Upper lobe of left lung (tissue), 6 donors: ENCODE data around the gene PARP4. TPM values are rescaled to one million over a fixed set of nuclear protein-coding genes. Genes with fewer than 3 reads are reported as not detected.

Source experiments
- ATAC-seq, 2 donors: fragments of 200-7000 bp; cut with Tn5 transposase; one replicate each; pipeline ENCODE4 v1.9.1; 2022; ENCODE audit warnings: mild to moderate bottlenecking in 2 of 2, moderate library complexity in 2 of 2; ENCODE audit not compliant: low FRiP score in 2 of 2
- DNase-seq, 2 donors: peaks; one replicate each; pipeline ENCODE4 v3.0.0-alpha.2; 2019 to 2020
- H3K27ac ChIP-seq, 4 donors: fragments of 200-600 bp; sonication (generic); one replicate each; pipeline ENCODE4 v1.5.1; 2016 to 2019
- H3K27me3 ChIP-seq, 4 donors: fragments of 200-600 bp; sonication (generic); one replicate each; pipeline ENCODE4 v1.5.1; 2017 to 2019
- H3K36me3 ChIP-seq, 4 donors: fragments of 200-600 bp; sonication (generic); one replicate each; pipeline ENCODE4 v1.5.1; 2016 to 2019
- H3K4me1 ChIP-seq, 4 donors: fragments of 200-600 bp; sonication (generic); one replicate each; pipeline ENCODE4 v1.5.1; 2018 to 2019
- H3K4me3 ChIP-seq, 4 donors: fragments of 200-600 bp; sonication (generic); one replicate each; pipeline ENCODE4 v1.5.1; 2017 to 2019; ENCODE audit warnings: mild to moderate bottlenecking in 2 of 4, moderate library complexity in 1 of 4
- H3K9me3 ChIP-seq, 4 donors: fragments of 200-600 bp; sonication (generic); one replicate each; pipeline ENCODE4 v1.5.1; 2018 to 2019
- EP300 ChIP-seq, 4 donors: sonication (generic); formaldehyde crosslinking; IDR thresholded peaks; one replicate each; pipeline ENCODE4 v1.5.1; 2017; ENCODE audit warnings: antibody characterized with exemption in 4 of 4, control low read depth in 2 of 4
- POLR2A ChIP-seq, 4 donors: fragments of 450-650 bp; IDR thresholded peaks; one replicate each; pipeline ENCODE4 v1.5.1; 2016 to 2017; ENCODE audit warnings: antibody characterized with exemption in 4 of 4, mild to moderate bottlenecking in 2 of 4
- POLR2AphosphoS5 ChIP-seq, 2 donors: sonication (generic); formaldehyde crosslinking; IDR thresholded peaks; one replicate each; pipeline ENCODE4 v1.5.1; 2017; ENCODE audit warnings: antibody characterized with exemption in 2 of 2
- WGBS, 2 donors: methylation state at CpG; one replicate each; pipeline ENCODE4 v1.1.5; 2017 to 2018; 5-methylcytosine and 5-hydroxymethylcytosine counted together
- total RNA-seq, 6 donors: library from RNA; depleted of rRNA in 4 of 6; stranded (reverse); fragments of >200 nt in 4 of 6; gene quantifications; one replicate each; pipeline versions ENCODE4 v1.1.0 to v1.2.1, GENCODE V29; 2016 to 2021
- TF ChIP-seq, protein P1 (sequence below), 6 experiments: fragments of 450-650 bp in 4 of 6; fragments of 200-600 bp in 2 of 6; sonication (generic) in 2 of 6; IDR thresholded peaks; one replicate each; pipeline ENCODE4 v1.5.1; 2016 to 2019; ENCODE audit warnings: antibody characterized with exemption in 6 of 6
- donor health status: DM: no; HTN: no; CAD: no; lungs with moderate emphysema.
- donor health status: DM: no; HTN: yes; CAD: no; lungs with severe emphysema.

PARP4 gene
- total RNA-seq, 6 donors from 2014 or later = 63.7 to 89.1 (median 83.5) TPM

DNA sequence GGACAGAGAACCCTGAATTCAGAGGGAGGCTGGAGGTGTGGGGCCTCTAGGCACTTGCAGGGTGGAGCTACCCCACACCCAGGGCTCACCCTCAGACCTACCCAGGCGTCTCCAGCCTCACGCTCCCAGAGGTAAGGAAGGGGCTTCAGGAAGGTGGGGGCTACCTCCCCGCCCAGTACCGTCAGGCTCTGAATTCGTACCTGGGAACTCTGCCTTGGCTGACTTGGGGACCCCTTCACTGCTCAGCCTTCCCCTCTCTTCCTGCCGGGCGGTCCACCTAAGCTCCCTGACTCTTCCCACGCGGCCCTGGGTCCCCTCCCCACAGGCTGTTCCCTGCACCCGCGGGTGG, 28.5 kb upstream of the PARP4 start:
- no peak for TF ChIP-seq EP300 (IDR thresholded peaks at IDR 0.05)
- TF ChIP-seq POLR2A (IDR thresholded peaks at IDR 0.05) = no peak
- no peak for TF ChIP-seq POLR2AphosphoS5 (IDR thresholded peaks at IDR 0.05)
- TF ChIP-seq, protein P1, sequence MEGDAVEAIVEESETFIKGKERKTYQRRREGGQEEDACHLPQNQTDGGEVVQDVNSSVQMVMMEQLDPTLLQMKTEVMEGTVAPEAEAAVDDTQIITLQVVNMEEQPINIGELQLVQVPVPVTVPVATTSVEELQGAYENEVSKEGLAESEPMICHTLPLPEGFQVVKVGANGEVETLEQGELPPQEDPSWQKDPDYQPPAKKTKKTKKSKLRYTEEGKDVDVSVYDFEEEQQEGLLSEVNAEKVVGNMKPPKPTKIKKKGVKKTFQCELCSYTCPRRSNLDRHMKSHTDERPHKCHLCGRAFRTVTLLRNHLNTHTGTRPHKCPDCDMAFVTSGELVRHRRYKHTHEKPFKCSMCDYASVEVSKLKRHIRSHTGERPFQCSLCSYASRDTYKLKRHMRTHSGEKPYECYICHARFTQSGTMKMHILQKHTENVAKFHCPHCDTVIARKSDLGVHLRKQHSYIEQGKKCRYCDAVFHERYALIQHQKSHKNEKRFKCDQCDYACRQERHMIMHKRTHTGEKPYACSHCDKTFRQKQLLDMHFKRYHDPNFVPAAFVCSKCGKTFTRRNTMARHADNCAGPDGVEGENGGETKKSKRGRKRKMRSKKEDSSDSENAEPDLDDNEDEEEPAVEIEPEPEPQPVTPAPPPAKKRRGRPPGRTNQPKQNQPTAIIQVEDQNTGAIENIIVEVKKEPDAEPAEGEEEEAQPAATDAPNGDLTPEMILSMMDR (IDR thresholded peaks at IDR 0.05) = no peak
- WGBS, 2 donors = 28 to 40% methylated on average over 9 to 10 of the region's 11 CpGs
- H3K4me1 ChIP-seq = peaks cover 0 to 12% (median 6%) of the 10 kb centered on the region in 4 donors
- no peak for DNase-seq
- H3K9me3 ChIP-seq = no peaks in the 10 kb centered on the region
- H3K27ac ChIP-seq = no peak overlapping the region
- peaks cover 0 to 12% (median 5%) of the 10 kb centered on the region in 4 donors for H3K27me3 ChIP-seq
- H3K36me3 ChIP-seq = no peaks in the 10 kb centered on the region
- H3K4me3 ChIP-seq = peak overlapping the region; percentile 10 to 50 (median 42)
- no peak for ATAC-seq

DNA sequence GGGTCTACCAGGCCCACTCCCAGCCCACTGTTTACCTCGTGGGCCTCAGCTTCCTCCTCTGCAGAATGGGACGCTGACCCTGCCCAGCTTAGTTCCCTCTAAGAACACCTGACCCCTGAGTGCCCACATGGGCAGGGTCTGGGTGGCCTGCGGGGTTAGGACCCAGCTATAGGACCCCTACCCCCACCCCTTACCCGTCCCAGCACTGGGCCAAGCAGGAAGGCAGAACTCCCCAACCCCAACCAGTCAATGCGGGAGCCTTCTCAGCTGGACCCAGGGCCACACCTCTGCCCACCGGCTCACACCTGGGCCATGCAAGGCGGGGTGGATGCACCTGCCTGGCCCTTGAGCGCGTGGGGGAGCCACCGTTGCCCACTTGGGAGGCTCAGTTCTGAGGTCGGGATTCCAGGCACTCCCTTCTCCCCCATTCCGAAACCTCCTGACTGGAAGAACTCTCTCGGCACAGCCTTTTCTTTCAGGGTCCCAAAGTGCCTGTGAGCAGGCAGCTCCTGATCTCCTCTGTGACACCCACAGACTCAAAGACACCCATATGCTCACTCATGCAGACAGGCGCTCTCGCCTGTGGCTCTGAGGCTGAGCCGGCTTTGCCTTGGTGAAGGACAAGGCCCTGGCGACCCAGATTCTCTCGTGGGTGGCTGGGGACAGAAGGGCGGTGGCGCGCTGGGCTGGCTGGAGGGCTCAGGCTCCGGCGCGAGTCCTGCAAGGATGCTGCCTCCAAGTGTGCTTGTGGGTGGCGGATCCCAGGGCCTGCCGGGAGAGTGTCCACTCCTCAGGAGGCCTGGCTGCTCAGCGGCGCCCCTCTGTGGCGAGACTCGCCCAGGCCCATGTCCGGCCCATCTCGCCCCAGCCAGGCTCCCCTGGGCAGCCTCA, 27.9 kb upstream of the PARP4 start:
- Histone ChIP-seq H3K9me3 (no peaks in the 10 kb centered on the region), H3K4me3 (no peak overlapping the region), H3K36me3 (no peaks in the 10 kb centered on the region), H3K27ac (no peak overlapping the region), H3K4me1 (peaks cover 0 to 12% (median 6%) of the 10 kb centered on the region in 4 donors), H3K27me3 (peaks cover 0 to 12% (median 5%) of the 10 kb centered on the region in 4 donors)
- 86 to 90% methylated on average over 21 to 27 of the region's 32 CpGs for WGBS, 2 donors
- peak; percentile 28 to 35 for ATAC-seq
- TF ChIP-seq, protein P1 (IDR thresholded peaks at IDR 0.05) = peak in 1 of 6 experiments; percentile 12
- TF ChIP-seq POLR2AphosphoS5 (IDR thresholded peaks at IDR 0.05) = no peak
- TF ChIP-seq EP300 (IDR thresholded peaks at IDR 0.05) = no peak
- peak in 1 of 2 donors; percentile 84 for DNase-seq

DNA sequence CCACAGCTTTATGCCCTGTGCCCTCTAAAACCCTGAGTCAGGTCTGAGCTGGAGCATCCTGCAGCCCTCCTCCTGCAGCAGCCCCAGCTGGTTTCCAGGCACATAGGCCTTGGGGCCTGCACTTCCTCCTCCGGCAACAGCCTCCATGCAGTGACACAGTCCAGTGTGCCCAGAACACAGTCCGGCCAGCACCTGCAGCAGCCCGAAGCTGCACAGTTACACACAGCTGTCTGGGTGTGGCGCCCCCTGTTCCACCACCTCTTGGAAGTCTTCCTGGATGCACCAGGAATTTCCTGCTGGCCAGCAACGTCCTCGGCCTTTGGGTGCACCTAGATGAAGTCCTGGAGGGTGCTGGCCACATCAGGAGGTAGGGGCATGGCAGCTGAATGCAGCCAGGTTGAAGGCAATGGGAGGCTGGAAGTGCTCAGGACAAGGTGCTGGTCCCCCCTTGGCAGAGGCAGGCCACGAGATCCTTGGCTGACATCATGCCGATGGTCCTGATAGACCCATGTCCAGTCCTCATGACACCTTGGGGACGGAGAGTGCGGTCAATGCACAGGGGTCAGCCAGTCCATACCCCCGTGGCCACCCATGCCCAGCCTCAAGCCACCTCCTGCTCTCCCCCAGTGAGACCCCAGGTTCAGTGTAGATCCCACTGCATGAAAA, 27.1 kb upstream of the PARP4 start:
- H3K9me3 ChIP-seq = no peaks in the 10 kb centered on the region
- H3K27ac ChIP-seq = no peak overlapping the region
- peaks cover 0 to 12% (median 5%) of the 10 kb centered on the region in 4 donors for H3K27me3 ChIP-seq
- peak in 1 of 2 donors; percentile 49 for DNase-seq
- 90 to 97% methylated on average over 2 to 10 of the region's 11 CpGs for WGBS, 2 donors
- peaks cover 0 to 12% (median 6%) of the 10 kb centered on the region in 4 donors for H3K4me1 ChIP-seq
- no peak for ATAC-seq
- H3K4me3 ChIP-seq = no peak overlapping the region
- TF ChIP-seq POLR2A (IDR thresholded peaks at IDR 0.05) (no peak), POLR2AphosphoS5 (IDR thresholded peaks at IDR 0.05) (no peak), EP300 (IDR thresholded peaks at IDR 0.05) (no peak)
- TF ChIP-seq, protein P1 (IDR thresholded peaks at IDR 0.05) = no peak
- H3K36me3 ChIP-seq = no peaks in the 10 kb centered on the region

DNA sequence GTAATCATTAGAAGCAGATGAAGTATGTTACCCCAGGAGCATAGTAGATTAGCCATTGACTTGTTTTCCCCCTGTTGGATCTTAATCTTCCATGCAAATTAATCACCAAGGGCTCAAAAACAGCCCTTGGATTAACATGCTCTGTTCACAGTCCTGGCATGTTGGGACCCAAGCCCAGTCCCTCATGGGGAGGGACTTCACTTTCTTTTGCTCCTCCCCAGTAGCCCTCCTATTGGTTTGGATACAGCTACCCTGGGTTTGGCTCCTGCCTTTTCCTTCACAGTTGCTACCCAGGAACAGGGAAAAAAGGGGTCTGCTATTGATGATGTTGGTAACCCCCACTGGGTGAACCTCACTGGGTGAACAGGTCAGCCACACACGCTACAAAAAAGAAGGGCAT, 16.9 kb upstream of the PARP4 start:
- Histone ChIP-seq H3K27ac (no peak overlapping the region), H3K4me3 (no peak overlapping the region), H3K27me3 (no peaks in the 10 kb centered on the region), H3K9me3 (no peaks in the 10 kb centered on the region), H3K36me3 (no peaks in the 10 kb centered on the region), H3K4me1 (no peaks in the 10 kb centered on the region)
- 87 to 100% methylated on average over 1 of the region's 1 CpG for WGBS, 2 donors
- no peak for DNase-seq
- ATAC-seq = no peak
- TF ChIP-seq POLR2AphosphoS5 (IDR thresholded peaks at IDR 0.05) (no peak), POLR2A (IDR thresholded peaks at IDR 0.05) (no peak), EP300 (IDR thresholded peaks at IDR 0.05) (no peak)
- TF ChIP-seq, protein P1 (IDR thresholded peaks at IDR 0.05) = no peak
